GM06990 (cell line): Measurements from ENCODE around the gene MARK3.

Experiments used
- DNase-seq: peaks from one replicate; pipeline ENCODE4 v3.0.0-alpha.2; 2011; ENCODE audit not compliant: insufficient read length; ENCODE audit errors: extremely low read depth
- H3K27me3 ChIP-seq: replicated peaks from 2 replicates; pipeline ENCODE4 v1.6.0; 2011; ENCODE audit warnings: low read length; ENCODE audit not compliant: control insufficient read depth, insufficient read depth
- H3K36me3 ChIP-seq: 2 replicates; pipeline ENCODE4 v1.5.1; 2011; ENCODE audit warnings: low read length; ENCODE audit not compliant: control insufficient read depth, insufficient read depth
- H3K4me3 ChIP-seq: replicated peaks from 2 replicates; pipeline ENCODE4 v1.5.1; 2011; ENCODE audit warnings: low read depth, mild to moderate bottlenecking, control low read depth, low read length
- TF ChIP-seq, protein P1 (sequence below): IDR thresholded peaks from 2 replicates; pipeline ENCODE4 v1.5.1; 2011; ENCODE audit warnings: low read length, control low read depth, mild to moderate bottlenecking, inconsistent platforms; ENCODE audit not compliant: insufficient read depth, poor library complexity, severe bottlenecking

The MARK3 gene

GRCh38 chr14:103436533-103436932, 51.3 kb downstream of the MARK3 start:
- peaks cover 3% of the 10 kb centered on the region for H3K36me3 ChIP-seq

GRCh38 chr14:103442288-103442687, 57.1 kb downstream of the MARK3 start:
- H3K36me3 ChIP-seq = no peaks in the 10 kb centered on the region; the same call in none of the 2 replicates
- no peak for DNase-seq
- TF ChIP-seq, protein P1, sequence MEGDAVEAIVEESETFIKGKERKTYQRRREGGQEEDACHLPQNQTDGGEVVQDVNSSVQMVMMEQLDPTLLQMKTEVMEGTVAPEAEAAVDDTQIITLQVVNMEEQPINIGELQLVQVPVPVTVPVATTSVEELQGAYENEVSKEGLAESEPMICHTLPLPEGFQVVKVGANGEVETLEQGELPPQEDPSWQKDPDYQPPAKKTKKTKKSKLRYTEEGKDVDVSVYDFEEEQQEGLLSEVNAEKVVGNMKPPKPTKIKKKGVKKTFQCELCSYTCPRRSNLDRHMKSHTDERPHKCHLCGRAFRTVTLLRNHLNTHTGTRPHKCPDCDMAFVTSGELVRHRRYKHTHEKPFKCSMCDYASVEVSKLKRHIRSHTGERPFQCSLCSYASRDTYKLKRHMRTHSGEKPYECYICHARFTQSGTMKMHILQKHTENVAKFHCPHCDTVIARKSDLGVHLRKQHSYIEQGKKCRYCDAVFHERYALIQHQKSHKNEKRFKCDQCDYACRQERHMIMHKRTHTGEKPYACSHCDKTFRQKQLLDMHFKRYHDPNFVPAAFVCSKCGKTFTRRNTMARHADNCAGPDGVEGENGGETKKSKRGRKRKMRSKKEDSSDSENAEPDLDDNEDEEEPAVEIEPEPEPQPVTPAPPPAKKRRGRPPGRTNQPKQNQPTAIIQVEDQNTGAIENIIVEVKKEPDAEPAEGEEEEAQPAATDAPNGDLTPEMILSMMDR = no peak

More at GRCh38 chr14:103436533-103436932, 51.3 kb downstream of the MARK3 start:
- no peak for DNase-seq
- Histone ChIP-seq H3K4me3 (no peak overlapping the region), H3K27me3 (no peaks in the 10 kb centered on the region)
- TF ChIP-seq, protein P1 = no peak

DNA sequence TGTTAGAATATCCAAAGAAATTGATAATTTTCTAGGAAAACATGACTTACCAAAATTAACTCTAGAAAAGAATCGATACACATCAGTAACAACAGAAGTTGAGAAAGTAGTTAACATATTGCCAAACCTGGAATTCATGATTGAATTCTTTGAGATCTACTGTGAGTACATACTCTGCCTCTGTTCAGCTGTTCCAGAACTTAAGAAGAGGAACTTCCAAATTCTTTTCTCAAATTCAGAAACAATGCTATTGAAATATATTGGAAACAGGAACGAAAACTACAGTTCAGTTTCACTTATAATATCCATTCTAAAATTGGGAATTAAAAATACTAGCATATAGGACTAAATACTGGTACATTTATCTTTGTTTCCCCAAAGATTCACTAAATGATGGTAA, 57.9 kb downstream of the MARK3 start:
- Histone ChIP-seq H3K4me3 (no peak overlapping the region), H3K27me3 (no peaks in the 10 kb centered on the region), H3K36me3 (peaks cover 3% of the 10 kb centered on the region)
- TF ChIP-seq, protein P1 = no peak
- no peak for DNase-seq

More at GRCh38 chr14:103442288-103442687, 57.1 kb downstream of the MARK3 start:
- Histone ChIP-seq H3K4me3 (no peak overlapping the region), H3K27me3 (no peaks in the 10 kb centered on the region)

- Histone ChIP-seq H3K36me3 (peaks cover 3% of the 10 kb centered on the region), H3K4me3 (no peak overlapping the region), H3K27me3 (no peaks in the 10 kb centered on the region)
- no peak for DNase-seq
- TF ChIP-seq, protein P1 = no peak
Measured at GRCh38 chr14:103444837-103445524, 59.8 kb downstream of the MARK3 start.

- no peaks in the 10 kb centered on the region for H3K27me3 ChIP-seq
- H3K4me3 ChIP-seq = no peak overlapping the region
- H3K36me3 ChIP-seq = peaks cover 3% of the 10 kb centered on the region; the same call in 1 of the 2 replicates
- TF ChIP-seq, protein P1 = no peak
- DNase-seq = no peak
Measured at GRCh38 chr14:103445806-103446205, 60.6 kb downstream of the MARK3 start.
